IPS-11a (cell line): ENCODE results near the gene ZNF681.
"Not testable (repeated sequence)": the region's sequence is repeated elsewhere in the genome, so short reads cannot be mapped to it uniquely, and the experiment has no call there.

Experiments
- H3K4me3 ChIP-seq: one replicate; pipeline ENCODE4 v1.5.1; 2013; ENCODE audit warnings: low read depth, low read length, control low read depth

Gene ZNF681

GRCh38 chr19:23698711-23699520 lies 59.8 kb downstream of the ZNF681 start:
- H3K4me3 ChIP-seq, result no peak overlapping the region

- H3K4me3 ChIP-seq, result not testable (repeated sequence)
These were observed 65.8 kb downstream of the ZNF681 start for GRCh38 chr19:23692937-23693336.
